ENCODE measurements around the gene ZNF92. TPM values are rescaled to one million over a fixed set of nuclear protein-coding genes. Genes with fewer than 3 reads are reported as not detected.
"Not testable (repeated sequence)": the region's sequence is repeated elsewhere in the genome, so short reads cannot be mapped to it uniquely, and the experiment has no call there.

The ZNF92 gene
- total RNA-seq, 3 donors from 2014 or later (not counting 1 experiment from before 2014, with no cell fraction given), result 28.5 to 35.0 (median 33.7) TPM

GRCh38 chr7:65339257-65339656 lies 34.4 kb upstream of the ZNF92 start:
- no peaks in the 10 kb centered on the region for H3K9me3 Mint-ChIP-seq
- H3K4me3 Mint-ChIP-seq, result no peak overlapping the region
- Histone ChIP-seq H3K9me3 (ENCODE audit: control insufficient read depth, insufficient read depth, low read length) (no peaks in the 10 kb centered on the region), H3K4me3 (ENCODE audit: low read length) (no peak overlapping the region), H3K36me3 (ENCODE audit: control insufficient read depth, insufficient read depth, low read length) (no peaks in the 10 kb centered on the region), H3K4me1 (ENCODE audit: control insufficient read depth, insufficient read depth, low read length) (no peaks in the 10 kb centered on the region), H3K27me3 (ENCODE audit: control insufficient read depth, insufficient read depth, low read length) (peaks cover 3% of the 10 kb centered on the region), H3K27ac (ENCODE audit: low read length) (no peak overlapping the region)
- intact Hi-C loops (cut with micrococcal nuclease), result no loop called here
- no peak overlapping the region for H3K27ac Mint-ChIP-seq
- no peaks in the 10 kb centered on the region for H3K4me1 Mint-ChIP-seq
- no peaks in the 10 kb centered on the region for H3K36me3 Mint-ChIP-seq
- 94% methylated on average over 3 of the region's 3 CpGs for WGBS (ENCODE audit: insufficient coverage)
- H3K27me3 Mint-ChIP-seq (ENCODE audit: low read depth in 2 of 2), result peaks cover 5 to 17% of the 10 kb centered on the region in 2 donors
- TF ChIP-seq CTCF (IDR thresholded peaks at IDR 0.05), result no peak
- DNase-seq (no peak), ATAC-seq (no peak)

GRCh38 chr7:65342723-65343629 lies 30.7 kb upstream of the ZNF92 start:
- Mint-ChIP-seq H3K4me1 (no peaks in the 10 kb centered on the region), H3K27ac (no peak overlapping the region), H3K9me3 (peaks cover 0 to 3% of the 10 kb centered on the region in 2 donors), H3K27me3 (ENCODE audit: low read depth in 2 of 2) (peaks cover 12 to 38% of the 10 kb centered on the region in 2 donors), H3K4me3 (no peak overlapping the region), H3K36me3 (no peaks in the 10 kb centered on the region)
- ATAC-seq (no peak), DNase-seq (no peak)
- TF ChIP-seq CTCF (IDR thresholded peaks at IDR 0.05), result no peak
- 92% methylated on average over 2 of the region's 4 CpGs for WGBS (ENCODE audit: insufficient coverage)
- intact Hi-C loops (cut with micrococcal nuclease), result no loop called here
- Histone ChIP-seq H3K4me3 (ENCODE audit: low read length) (no peak overlapping the region), H3K9me3 (ENCODE audit: control insufficient read depth, insufficient read depth, low read length) (no peaks in the 10 kb centered on the region), H3K27ac (ENCODE audit: low read length) (no peak overlapping the region), H3K4me1 (ENCODE audit: control insufficient read depth, insufficient read depth, low read length) (no peaks in the 10 kb centered on the region), H3K27me3 (ENCODE audit: control insufficient read depth, insufficient read depth, low read length) (peaks cover 3% of the 10 kb centered on the region), H3K36me3 (ENCODE audit: control insufficient read depth, insufficient read depth, low read length) (no peaks in the 10 kb centered on the region)

GRCh38 chr7:65344541-65344940 lies 29.1 kb upstream of the ZNF92 start:
- ATAC-seq; H3K4me1 Mint-ChIP-seq; H3K9me3 ChIP-seq (ENCODE audit: control insufficient read depth, insufficient read depth, low read length); H3K4me3 Mint-ChIP-seq; H3K27ac ChIP-seq (ENCODE audit: low read length); intact Hi-C loops (cut with micrococcal nuclease); H3K9me3 Mint-ChIP-seq; H3K36me3 ChIP-seq (ENCODE audit: control insufficient read depth, insufficient read depth, low read length); H3K4me1 ChIP-seq (ENCODE audit: control insufficient read depth, insufficient read depth, low read length); H3K4me3 ChIP-seq (ENCODE audit: low read length); H3K27ac Mint-ChIP-seq; DNase-seq; H3K36me3 Mint-ChIP-seq; H3K27me3 ChIP-seq (ENCODE audit: control insufficient read depth, insufficient read depth, low read length): not testable (repeated sequence)
- WGBS (ENCODE audit: insufficient coverage), result 94% methylated on average over 4 of the region's 4 CpGs
- peaks cover 15 to 43% of the 10 kb centered on the region in 2 donors for H3K27me3 Mint-ChIP-seq (ENCODE audit: low read depth in 2 of 2)

- ATAC-seq (no peak), DNase-seq (no peak)
- Histone ChIP-seq H3K4me3 (ENCODE audit: low read length) (no peak overlapping the region), H3K27me3 (ENCODE audit: control insufficient read depth, insufficient read depth, low read length) (peaks cover 2% of the 10 kb centered on the region), H3K4me1 (ENCODE audit: control insufficient read depth, insufficient read depth, low read length) (no peaks in the 10 kb centered on the region), H3K27ac (ENCODE audit: low read length) (no peak overlapping the region), H3K36me3 (ENCODE audit: control insufficient read depth, insufficient read depth, low read length) (no peaks in the 10 kb centered on the region), H3K9me3 (ENCODE audit: control insufficient read depth, insufficient read depth, low read length) (no peaks in the 10 kb centered on the region)
- Mint-ChIP-seq H3K27ac (no peak overlapping the region), H3K4me1 (no peaks in the 10 kb centered on the region), H3K27me3 (ENCODE audit: low read depth in 2 of 2) (peaks cover 26 to 31% of the 10 kb centered on the region in 2 donors), H3K4me3 (no peak overlapping the region), H3K9me3 (no peaks in the 10 kb centered on the region), H3K36me3 (no peaks in the 10 kb centered on the region)
- TF ChIP-seq CTCF (IDR thresholded peaks at IDR 0.05), result no peak
- intact Hi-C loops (cut with micrococcal nuclease), result no loop called here
- 67% methylated on average over 1 of the region's 4 CpGs for WGBS (ENCODE audit: insufficient coverage)
Observed at GRCh38 chr7:65354263-65354662, 19.4 kb upstream of the ZNF92 start.
